CD4-positive, alpha-beta T cell treated with Interleukin-6 for 4 hours (primary cell): Measurements from ENCODE around the gene SZT2.
"Not testable (repeated sequence)": the region's sequence is repeated elsewhere in the genome, so short reads cannot be mapped to it uniquely, and the experiment has no call there.

Source experiments
- DNase-seq: peaks from one replicate; pipeline ENCODE4 v3.0.0-alpha.2; 2020; ENCODE audit warnings: mixed read lengths

SZT2 gene

GRCh38 chr1:43444151-43444828 is 54.6 kb downstream of the SZT2 start:
- DNase-seq = no peak

- DNase-seq = no peak
Observed at GRCh38 chr1:43444836-43445235, 55.1 kb downstream of the SZT2 start.

DNA sequence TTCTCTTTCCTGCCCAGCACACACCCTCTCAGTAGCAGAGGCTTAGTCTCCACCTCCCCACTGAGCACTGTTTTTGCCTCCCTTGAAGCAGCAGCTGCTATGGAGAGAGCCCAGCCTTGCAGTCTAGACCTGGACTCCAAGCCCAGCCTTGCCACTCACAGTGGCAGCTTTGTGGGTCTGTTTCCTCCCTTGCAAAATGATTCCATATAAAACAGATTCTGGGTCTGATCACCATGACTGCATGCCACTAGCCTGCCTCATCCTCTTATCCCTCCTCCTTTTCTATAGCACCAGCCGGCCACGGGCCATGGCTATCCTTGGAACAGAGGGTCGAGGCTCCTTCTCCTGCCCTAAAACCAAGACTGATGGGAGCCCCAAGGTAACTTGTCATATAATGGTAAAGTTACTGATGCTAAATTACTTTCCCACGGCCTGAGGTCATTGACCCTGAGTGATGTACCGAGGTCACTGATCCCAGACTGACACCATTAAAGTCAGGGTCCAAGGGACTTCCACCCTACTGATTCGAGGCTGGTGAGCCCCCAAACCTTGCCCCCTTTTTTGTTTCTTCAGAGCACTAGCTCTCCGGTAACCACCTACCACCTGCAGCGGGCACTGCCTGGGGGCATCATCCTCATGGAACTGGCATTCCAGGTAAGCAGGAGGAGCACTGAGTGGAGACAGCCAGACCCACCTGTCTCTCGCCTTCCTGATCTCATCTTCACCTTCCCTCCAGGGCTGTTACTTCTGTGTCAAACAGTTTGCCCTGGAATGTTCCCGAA is 56.1 kb downstream of the SZT2 start:
- DNase-seq = no peak

DNA sequence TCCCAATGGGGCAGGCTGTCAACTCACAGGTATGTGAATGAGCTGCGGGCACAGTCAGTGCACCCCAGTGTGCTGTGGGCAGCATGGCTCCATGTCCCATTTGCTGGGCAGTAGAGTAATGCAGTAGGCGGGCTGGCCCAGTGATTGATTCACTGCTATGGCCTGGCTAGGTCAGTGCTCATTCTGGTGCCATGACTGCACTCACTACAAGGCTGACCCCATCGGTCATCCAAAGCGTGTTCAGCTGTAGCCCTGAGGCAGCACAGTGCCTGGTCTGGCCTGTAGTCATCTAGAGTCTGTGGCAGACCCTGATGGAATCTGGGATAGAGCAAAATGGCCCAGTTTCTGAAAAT is 56.7 kb downstream of the SZT2 start:
- no peak for DNase-seq

DNA sequence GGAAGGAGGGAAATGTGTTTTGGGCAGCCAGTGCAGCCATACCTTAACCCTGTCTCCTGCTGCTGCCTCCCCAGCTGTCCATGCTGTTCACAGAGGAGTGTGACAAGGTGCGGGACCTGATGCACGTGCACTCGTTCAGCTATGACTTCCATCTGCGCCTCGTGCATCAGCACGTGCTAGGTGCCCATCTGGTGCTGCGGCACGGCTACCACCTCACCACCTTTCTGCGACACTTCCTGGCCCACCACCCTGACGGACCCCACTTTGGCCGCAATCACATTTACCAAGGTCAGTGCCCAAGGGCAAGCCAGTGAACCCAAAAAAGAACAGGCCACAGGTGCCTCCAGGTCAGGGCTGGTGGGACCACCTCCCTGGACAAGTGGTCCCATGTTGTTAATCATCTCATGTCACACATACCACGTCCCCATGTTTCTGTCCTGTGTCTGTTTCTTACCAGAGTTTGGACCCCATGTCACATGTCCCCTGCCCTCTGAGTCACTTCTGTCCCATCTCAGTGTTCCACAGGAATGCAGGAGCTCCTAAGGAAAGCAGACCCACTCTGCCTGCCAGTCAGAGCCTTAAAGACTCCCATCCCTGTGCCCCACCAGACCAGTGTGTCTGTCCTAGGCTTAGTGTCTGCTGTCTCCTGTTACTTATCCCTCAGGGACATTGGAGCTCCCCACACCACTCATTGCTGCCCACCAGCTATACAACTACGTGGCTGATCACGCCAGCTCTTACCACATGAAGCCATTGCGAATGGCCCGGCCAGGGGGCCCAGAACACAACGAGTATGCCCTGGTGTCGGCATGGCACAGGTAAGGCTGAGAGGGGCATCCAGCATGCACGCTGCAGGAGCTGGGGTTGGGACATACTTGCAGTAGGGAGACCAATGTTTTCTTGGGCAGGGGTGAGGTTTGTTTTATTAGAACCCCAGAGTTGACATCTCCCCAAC is 57.5 kb downstream of the SZT2 start:
- DNase-seq = no peak

DNA sequence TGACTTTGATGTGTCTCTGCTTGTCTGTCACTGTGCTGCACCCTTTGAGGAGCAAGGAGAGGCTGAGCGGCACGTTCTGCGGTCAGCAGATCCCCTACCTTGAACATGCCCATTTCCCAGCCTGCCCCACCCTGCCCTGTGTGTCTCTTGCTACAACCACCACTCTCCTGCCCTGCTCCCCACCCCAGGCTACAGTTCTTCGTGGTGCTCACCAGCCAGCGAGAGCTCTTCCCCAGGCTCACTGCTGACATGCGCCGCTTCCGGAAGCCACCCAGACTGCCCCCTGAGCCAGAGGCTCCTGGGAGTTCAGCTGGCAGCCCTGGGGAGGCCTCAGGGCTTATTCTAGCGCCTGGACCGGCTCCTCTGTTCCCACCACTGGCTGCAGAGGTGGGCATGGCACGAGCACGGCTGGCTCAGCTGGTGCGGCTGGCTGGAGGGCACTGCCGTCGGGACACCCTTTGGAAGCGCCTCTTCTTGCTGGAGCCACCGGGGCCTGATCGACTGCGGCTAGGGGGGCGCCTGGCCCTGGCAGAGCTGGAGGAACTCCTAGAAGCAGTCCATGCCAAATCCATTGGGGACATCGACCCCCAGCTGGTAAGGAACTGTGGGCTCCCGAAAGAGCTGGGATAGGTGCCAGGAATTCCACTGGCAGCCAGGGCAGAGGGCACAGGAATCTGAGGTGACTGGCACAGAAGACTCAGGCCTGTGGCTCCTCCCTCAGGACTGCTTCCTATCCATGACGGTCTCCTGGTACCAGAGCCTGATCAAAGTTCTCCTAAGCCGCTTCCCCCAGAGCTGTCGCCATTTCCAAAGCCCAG is 58.4 kb downstream of the SZT2 start:
- DNase-seq = no peak

DNA sequence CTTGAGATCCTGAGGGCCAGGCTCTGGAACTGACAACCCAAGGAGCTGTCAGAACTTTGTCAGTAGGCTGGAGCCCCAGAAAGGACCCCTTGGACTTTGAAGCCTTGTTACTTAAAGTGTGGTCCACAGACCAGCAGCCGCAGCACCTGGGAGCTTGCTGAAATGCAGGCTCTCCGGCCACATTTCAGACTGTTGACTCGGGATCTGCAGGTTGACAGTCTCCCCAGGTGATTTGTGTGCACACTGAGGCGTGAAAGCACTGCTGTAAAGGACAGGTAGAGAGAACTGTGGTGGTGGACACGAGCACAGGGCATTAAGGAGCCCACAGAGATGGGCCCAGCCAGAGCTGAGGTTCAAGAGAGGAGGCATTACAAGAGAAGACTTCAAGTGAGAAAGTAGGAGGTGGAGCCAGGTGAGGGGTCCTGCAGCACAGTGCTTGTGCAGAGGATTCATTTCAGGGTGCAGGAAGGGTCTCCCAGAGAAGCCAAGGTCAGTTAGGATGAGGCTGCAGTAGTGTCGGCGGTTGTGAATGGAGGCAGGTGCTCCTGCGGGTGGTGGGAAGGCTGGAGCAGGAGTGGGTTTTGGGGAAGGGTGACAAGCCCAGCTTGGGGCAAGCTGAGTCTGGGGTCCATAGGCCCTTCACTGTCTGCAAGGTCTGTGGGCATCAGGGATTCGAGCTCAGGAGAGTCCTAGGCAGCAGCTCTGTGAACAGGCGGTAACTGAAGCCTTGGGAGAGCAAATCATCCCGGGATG is 59.4 kb downstream of the SZT2 start:
- no peak for DNase-seq

DNA sequence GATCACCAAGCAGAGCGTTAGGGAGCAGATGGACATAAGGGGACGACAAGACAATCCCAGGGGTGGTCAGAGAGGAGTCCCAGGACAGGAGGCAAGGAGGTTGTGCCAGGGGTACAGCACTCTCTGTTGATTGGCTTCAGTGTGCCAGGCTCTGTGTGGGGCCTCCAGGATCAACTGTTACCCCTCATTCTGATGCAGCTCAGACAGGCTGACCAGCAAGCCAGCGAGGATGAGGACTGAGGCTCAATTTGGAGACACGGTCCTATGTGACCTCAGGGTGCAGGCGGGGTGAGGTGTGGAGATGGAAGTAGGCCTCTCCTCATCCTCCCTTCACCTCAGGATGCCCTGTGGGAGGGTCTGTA is 60.0 kb downstream of the SZT2 start:
- DNase-seq = no peak

- no peak for DNase-seq
Observed at GRCh38 chr1:43450251-43450941, 60.7 kb downstream of the SZT2 start.

GRCh38 chr1:43451157-43451591 is 61.5 kb downstream of the SZT2 start:
- DNase-seq = no peak

GRCh38 chr1:43451701-43452532 is 62.2 kb downstream of the SZT2 start:
- no peak for DNase-seq

DNA sequence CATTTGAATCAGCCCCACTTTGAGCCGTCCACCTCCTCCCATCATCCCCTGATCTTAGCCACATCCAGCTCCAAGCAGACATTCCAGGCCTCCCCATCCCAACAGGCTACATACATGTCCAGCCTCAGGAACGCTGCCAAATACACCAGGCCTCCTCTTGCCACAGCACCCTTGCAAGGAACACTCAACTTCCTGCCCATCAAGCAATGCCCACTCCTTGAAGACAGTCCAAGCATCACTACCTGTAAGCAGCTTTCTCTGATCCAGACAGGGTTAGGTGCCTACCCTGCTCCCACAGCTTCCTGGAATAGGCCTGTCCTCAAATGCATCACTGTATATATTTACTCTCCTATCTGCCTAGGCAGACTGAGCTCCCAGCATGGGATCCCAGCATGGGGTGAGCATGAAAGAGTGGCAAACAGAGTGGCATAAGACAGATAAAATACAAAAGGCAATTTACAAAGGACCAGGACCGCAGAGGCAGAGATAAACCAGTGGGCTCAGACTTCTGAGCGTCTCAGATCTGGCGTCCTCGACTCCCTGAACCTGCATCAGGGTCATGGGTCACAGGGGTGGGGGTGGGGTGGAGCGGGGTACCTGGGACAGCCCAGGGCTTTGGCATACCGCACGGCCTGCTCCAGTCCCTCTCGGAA is 63.2 kb downstream of the SZT2 start:
- no peak for DNase-seq

- peak; percentile 78 for DNase-seq
Observed at GRCh38 chr1:43453442-43454269, 64.0 kb downstream of the SZT2 start, which contains the start of gene HYI. Gene HYI, minus strand, starts transcription at chr1:43453931. Its CDS starts 138 bp downstream, at chr1:43453793.

GRCh38 chr1:43454270-43455011 is 64.7 kb downstream of the SZT2 start:
- peak; percentile 58 for DNase-seq

DNA sequence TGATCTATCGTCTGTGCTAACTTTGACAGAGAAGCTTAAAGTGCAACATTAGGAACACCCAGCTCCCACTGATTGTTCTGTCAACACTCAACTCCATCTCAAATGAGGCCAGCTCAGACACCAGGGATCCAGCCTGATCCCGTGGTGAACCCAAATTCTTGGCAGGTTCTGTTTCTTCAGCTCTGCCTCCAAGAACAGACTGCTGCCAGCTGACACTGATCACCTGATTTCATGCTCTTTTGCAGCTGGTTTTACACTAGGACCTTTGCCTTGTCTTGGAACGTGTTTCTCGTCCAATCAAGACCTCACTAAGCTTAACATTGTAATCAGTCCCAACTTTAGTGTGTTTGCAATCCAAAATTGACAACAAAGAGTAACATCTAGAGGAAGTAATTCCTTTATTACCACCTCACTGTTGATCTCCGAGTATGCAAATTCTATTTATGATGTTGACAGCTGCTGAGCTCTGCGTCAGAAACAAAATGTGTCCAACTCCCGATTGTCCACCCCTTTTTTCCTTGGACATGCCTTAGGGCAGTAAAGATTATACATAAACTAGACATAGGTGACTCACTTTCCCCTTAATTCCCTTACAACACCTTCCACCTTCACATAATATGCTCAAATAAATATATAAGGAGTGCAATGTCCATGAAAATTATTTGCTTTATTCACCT is 65.7 kb downstream of the SZT2 start:
- no peak for DNase-seq

DNA sequence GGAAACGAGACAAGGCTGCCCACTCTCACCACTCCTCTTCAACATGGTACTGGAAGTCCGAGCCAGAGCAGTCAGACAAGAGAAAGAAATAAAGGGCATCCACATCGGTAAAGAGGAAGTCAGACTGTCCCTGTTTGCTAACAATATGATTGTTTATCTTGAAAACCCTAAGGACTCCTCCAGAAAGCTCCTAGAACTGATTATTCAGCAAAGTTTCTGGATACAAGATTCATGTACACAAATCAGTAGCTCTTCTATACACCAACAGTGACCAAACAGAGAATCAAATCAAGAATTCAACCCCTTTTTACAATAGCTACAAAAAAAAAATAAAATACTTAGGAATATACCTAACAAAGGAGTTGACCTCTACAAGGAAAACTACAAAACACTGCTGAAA is 68.7 kb downstream of the SZT2 start:
- not testable (repeated sequence) for DNase-seq

DNA sequence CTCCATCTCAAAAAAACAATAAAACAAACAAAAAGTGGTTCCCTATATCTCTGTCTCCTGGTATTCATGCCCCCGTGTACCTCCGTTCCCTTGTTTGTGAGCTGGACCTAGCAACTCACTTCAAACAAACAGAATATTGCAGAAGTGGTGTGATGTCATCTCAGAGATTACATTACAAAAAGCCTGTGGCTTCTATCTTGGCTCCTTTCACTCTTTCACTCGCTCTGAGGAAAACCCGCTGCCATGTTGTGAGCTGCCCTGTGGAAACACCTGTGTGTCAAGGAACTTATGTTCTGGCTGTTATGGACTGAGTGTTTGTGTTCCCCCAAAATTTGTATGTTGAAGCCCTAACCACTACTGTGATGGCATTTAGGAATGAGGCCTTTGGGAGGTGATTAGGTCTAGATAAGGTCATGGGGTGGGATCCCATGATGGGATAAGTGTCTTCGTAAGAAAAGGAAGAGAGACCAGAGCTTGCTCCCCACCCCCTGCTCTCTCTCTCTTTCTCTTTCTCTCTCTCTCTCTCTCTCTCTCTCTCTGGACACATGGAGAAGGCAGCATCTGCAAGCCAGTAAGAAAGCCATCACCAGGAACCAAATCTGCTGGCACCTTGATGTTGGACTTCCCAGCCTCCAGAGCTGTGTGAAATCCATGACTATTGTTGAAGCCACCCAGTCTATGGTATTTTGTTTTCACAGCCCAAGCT is 71.4 kb downstream of the SZT2 start:
- DNase-seq = no peak
